Inferior parietal cortex (tissue), 1 donor: Measurements from ENCODE around the gene CCL17.
"Not testable (repeated sequence)": the region's sequence is repeated elsewhere in the genome, so short reads cannot be mapped to it uniquely, and the experiment has no call there.

Experiments used
- DNase-seq: peaks from one replicate; pipeline ENCODE4 v3.0.0-alpha.2; 2016; ENCODE audit errors: extremely low spot score

The CCL17 gene

GRCh38 chr16:57395026-57395425 is 9.5 kb upstream of the CCL17 start:
- DNase-seq = no peak

GRCh38 chr16:57396786-57397185 is 7.8 kb upstream of the CCL17 start:
- no peak for DNase-seq

GRCh38 chr16:57397493-57397892 is 7.1 kb upstream of the CCL17 start:
- DNase-seq = not testable (repeated sequence)

- no peak for DNase-seq
These were observed 2.5 kb upstream of the CCL17 start for GRCh38 chr16:57401943-57402640.

DNA sequence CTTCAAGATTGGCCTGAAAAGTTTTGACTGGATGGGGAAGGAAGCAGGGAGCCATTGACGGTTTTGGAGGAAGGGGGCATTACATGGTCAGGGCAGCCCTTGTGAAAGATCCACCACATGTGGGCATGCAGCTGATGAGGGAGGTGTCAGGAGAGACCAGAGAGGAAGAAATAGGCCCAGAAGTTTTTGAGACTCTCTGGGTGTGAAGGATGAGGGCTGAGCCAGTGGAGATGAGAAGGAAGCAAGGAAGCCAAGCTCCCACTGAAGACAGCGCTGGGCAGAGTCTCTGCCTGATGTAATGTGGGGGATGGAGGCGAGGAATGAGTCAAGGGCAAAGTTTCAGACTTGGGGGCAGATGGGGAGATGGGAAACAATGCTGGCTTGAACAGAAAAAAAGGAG is 530 bp downstream of the CCL17 start:
- DNase-seq = no peak

DNA sequence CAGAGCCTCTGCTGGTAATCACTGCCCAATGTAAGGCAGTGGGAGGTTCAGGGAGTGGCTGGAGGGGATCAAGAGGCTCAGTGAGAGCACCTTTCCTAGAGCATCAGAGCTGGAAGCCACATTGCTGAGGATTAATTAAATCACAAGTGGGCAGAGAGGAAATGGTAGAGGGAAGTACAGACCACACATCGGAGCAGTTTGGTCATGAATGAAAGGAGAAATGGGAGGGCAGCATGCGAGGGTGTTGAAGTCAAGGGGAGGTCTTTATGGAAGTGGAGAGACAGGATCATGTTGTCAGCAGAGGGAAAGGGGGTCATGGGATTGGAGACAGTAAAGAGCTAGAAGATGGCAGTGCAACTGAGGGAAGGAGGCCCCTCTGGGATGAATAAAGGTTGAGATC is 2.3 kb downstream of the CCL17 start:
- DNase-seq = no peak

- DNase-seq = no peak
These were observed 3.2 kb downstream of the CCL17 start for GRCh38 chr16:57407521-57408353.

- DNase-seq = no peak
These were observed 4.5 kb downstream of the CCL17 start for GRCh38 chr16:57409065-57409464.

- DNase-seq = no peak
These were observed 5.5 kb downstream of the CCL17 start for GRCh38 chr16:57409870-57410587.

DNA sequence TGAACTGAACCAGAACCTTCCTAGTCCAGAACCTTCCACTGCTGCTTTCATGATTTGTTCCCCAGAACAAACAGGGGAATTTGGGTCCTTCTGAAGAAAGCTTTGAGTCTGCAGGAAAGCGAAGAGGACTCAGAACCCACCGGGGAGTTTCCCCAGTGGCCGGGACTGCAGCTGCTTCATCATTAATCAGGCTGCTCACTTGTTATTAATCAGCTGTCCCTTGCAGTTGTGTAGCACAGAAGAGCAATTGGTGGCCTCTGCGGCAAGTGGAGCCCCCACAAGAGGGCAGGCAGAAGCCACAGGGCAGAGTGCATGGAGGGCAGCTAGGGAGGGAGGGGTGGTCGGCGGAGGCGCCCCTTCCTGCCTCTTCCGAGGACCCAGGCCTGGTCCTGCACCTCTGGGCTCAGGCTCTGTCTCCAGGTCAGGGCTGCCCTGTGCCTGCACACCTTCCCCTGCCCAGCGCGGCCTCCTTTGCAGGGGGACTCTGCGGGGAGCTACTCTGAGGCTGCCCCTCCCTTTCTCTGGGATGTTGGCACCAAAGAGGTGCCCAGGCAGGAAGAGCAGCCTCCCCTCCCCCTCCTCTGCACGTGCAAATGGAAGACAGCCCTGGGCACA is 6.9 kb downstream of the CCL17 start:
- DNase-seq = no peak

DNA sequence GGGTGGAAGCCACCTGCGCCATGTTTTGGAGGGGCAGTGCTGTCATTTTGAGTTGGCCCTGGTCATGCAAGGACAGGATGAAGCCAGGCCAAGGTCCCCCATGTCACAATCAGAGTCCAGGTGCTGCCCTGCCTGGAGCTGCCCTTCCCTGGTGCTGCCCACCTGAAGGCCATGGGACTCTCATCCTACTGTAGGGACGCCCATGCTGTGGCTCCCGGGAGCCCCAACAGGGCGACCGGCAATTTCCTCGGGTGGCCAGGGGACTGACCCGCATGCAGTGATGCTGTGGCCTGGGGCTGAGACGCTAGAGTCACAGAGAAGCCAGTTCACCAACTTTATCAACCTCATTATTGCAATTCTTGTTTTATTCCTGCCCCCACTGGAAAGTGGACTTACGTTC is 8.0 kb downstream of the CCL17 start:
- DNase-seq = no peak

DNA sequence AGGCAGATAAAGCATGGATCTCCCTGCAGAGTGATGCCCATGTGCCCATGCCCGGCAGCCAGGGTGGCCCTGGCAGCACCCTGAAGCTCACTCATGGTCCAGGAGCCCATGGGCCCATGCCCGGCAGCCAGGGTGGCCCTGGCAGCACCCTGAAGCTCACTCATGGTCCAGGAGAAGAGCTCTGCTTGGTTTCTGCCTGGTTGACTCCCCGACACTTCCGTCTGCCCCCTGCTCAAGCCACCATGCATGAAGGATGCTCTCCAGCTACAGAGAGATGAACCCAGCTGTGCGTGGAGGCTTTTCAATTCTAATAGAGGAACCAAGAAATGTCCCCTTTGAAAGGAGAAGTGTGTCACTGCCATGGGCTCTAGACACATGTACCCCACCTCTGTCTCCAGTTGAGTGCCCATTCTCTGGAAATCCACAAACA is 8.7 kb downstream of the CCL17 start:
- no peak for DNase-seq

DNA sequence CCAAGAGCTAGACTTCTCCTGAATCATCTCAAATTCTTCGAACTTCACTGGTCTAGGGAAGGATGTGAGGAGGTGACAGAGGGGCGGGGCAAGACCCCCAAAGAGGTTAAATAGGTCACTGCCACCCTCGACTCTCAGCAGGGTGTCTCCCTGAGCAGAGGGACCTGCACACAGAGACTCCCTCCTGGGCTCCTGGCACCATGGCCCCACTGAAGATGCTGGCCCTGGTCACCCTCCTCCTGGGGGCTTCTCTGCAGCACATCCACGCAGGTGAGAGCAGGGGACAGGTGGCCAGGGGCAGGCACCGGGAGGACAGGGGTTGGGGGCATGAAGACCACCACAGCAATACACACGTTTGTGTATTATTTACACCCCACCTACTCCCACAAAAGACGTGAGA is 9.2 kb downstream of the CCL17 start:
- DNase-seq = no peak

DNA sequence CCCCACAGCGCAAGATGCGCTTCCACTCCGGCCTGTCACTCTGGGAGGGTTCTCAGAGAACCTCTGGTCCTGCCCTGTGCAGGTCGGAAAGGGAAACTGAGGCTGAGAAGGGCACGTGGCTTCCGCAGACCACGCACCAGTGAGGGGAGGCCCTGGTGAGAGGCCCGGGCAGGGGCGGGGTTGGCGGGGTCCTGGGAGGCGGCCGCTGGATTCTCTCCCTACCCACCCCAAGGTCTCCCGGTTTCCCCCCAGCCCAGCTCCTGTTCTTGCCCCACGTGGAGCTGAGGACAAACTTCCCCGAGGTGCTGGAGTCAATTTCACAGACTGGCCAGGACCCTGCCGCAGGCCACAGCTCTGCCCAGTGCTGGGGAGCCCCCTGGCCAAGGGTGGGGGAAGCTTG is 11.5 kb downstream of the CCL17 start:
- DNase-seq = no peak

DNA sequence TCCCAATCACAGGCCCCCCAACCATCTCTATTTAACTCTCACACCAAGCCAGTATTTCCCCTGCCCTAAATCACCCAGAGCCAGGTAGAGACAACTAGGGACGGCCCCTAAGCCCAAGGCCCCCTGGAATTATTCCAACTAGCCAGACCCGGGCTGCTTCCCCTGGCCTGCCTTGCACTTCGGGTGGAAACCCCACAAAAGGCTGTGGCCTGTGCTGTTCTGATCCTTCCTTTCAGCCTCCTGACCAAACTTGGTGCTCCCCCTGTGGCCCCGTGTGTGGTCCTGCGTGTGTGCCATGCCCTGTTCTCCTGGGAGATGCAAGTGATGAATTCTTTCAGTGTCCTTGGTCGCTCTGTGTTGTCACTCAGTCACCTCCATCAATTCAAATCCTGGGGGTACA is 14.9 kb downstream of the CCL17 start:
- no peak for DNase-seq

DNA sequence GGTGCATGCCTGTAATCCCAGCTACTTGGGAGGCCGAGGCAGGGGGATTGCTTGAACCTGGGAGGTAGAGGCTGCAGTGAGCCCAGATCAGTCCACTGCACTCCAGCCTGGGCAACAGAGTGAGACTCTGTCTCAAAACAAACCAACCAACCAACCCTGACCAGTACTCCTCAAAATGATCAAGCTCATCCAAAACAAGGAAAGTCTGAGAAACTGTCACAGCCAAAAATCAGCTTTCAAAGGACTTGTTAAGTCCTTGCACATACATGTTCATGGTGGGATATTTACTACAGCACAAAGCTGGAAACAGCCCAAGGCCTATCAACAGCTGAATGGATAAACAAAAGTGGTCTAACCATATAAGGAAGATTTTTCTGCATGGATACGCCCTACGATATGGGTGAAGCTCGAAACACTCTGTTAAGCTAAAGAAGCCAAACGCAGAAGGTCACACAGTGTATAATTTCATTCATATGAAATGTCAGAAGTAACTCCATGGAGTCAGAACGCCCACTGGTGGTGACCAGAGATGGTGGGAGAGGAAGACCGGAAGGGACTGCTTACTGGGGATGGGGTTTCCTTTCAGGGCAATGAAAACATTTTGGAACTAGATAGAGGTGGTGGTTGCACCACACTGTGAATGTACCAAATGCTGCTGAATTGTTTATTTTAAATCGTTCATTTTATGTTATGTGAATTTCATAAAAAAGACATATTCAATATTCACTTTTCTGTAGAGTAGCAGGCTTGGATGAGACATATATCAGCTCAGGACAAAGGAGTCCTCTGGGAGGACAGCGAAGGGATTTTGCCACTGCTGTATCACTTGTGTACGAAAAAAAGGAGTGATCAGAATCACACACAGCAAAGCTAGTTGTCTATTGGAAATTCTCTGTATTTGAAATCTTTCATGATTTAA is 17.7 kb downstream of the CCL17 start:
- DNase-seq = peak; percentile 41

GRCh38 chr16:57423152-57423551 is 18.6 kb downstream of the CCL17 start:
- no peak for DNase-seq

DNA sequence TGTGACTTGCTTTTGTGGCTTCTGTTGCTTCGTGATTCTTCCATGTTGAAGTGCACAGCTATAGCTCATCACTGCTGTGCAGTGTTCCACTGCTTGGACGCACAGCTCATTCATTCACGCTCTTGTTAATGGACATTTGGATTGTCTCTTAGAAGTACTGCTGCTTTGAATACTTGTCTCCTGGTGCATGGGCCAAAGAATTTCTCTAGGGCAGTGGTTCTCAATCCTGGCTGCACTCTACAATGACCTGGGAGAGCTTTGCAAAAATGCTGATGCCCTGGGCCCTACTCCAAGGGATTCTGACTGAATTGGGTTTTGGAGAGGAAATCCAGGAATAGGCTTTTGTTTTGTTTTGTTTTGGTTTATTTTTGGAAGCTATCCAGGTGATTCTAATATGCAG is 20.0 kb downstream of the CCL17 start:
- no peak for DNase-seq

GRCh38 chr16:57426356-57426755 is 21.8 kb downstream of the CCL17 start:
- no peak for DNase-seq

- no peak for DNase-seq
These were observed 22.7 kb downstream of the CCL17 start for GRCh38 chr16:57427307-57427706.

- DNase-seq = no peak
These were observed 23.3 kb downstream of the CCL17 start for GRCh38 chr16:57427824-57428223.
